Measurements from ENCODE around the gene INPP5E.

DNA sequence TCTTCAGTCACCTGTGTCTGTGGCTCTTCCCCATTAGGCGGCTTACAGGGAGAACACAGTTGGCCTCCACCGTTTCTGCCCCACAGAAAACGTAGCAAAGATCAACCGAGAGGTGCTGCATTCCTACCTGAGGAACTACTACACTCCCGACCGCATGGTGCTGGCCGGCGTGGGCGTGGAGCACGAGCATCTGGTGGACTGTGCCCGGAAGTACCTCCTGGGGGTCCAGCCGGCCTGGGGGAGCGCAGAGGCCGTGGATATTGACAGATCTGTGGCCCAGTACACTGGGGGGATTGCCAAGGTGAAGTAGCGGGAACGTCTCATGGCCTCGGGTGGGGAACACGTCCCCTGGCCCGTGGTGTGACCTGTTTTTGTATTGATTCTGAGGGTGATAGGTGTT lies 22.7 kb downstream of the INPP5E start:
- TF ChIP-seq POLR2A (IDR thresholded peaks at IDR 0.05; ENCODE audit: low read length) (no peak), GATA1 (IDR thresholded peaks at IDR 0.05; ENCODE audit: low read depth, low read length) (no peak)

Data from erythroblast (primary cell).